ENCODE measurements around the gene HMBS.
A peak's percentile ranks its signal among the peaks of the same experiment; 100 is the strongest.
"Not testable (repeated sequence)": the region's sequence is repeated elsewhere in the genome, so short reads cannot be mapped to it uniquely, and the experiment has no call there.

Gene HMBS

DNA sequence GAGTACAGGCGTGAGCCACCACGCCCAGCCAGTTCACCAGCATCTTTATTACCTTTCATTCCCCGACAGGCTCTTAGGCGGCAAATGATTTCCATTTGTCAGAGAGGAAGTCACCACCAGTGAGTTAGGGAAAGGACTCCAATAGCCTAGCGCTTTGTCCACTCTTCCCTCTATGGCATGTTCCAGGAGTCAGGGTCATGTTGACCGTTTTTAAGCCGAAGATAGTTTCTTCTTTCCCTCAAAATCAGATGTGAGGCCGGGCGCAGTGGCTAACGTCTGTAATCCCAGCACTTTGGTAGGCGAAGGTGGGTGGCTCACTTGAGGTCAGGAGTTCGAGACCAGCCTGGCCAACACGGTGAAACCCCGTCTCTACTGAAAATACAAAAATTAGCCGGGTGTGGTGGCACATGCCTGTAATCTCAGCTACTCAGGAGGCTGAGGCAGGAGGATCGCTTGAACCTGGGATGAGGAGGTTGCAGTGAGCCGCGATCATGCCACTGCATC, 18.5 kb downstream of the HMBS start:
- H3K4me1 ChIP-seq (ENCODE audit: insufficient read depth, low read length); H3K36me3 ChIP-seq (ENCODE audit: insufficient read depth, low read length); H3K9me3 ChIP-seq (ENCODE audit: control insufficient read depth, insufficient read depth, low read length): not testable (repeated sequence)
- H3K9ac ChIP-seq (ENCODE audit: low read depth, low read length) = peak overlapping the region; percentile 21; the same call in 1 of the 2 replicates

DNA sequence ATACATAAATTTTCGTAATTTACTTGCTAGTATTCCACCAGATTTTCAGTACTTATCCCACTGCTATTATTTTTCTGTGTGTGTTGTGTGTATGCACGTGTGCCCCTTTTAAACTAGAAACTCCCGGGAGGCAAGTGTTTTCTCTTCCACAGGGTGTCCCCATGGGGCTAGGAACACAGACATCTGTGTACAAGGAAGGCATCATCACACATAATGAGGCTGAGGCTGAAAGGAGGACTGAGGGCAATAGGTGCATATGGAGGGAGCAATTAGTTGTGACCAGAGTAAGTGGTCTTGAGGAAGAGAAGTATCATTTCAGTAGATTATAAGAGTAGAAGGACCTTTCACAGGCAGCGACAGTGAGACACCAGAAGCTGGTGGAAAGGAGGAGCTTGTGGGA, 19.1 kb downstream of the HMBS start:
- peaks cover 9% of the 10 kb centered on the region for H3K4me1 ChIP-seq (ENCODE audit: insufficient read depth, low read length)
- H3K9ac ChIP-seq (ENCODE audit: low read depth, low read length) = no peak overlapping the region
- no peaks in the 10 kb centered on the region for H3K9me3 ChIP-seq (ENCODE audit: control insufficient read depth, insufficient read depth, low read length)
- H3K36me3 ChIP-seq (ENCODE audit: insufficient read depth, low read length) = 0 out of 2 replicates have a peak, but pooled peaks cover 2% of the 10 kb centered on the region

DNA sequence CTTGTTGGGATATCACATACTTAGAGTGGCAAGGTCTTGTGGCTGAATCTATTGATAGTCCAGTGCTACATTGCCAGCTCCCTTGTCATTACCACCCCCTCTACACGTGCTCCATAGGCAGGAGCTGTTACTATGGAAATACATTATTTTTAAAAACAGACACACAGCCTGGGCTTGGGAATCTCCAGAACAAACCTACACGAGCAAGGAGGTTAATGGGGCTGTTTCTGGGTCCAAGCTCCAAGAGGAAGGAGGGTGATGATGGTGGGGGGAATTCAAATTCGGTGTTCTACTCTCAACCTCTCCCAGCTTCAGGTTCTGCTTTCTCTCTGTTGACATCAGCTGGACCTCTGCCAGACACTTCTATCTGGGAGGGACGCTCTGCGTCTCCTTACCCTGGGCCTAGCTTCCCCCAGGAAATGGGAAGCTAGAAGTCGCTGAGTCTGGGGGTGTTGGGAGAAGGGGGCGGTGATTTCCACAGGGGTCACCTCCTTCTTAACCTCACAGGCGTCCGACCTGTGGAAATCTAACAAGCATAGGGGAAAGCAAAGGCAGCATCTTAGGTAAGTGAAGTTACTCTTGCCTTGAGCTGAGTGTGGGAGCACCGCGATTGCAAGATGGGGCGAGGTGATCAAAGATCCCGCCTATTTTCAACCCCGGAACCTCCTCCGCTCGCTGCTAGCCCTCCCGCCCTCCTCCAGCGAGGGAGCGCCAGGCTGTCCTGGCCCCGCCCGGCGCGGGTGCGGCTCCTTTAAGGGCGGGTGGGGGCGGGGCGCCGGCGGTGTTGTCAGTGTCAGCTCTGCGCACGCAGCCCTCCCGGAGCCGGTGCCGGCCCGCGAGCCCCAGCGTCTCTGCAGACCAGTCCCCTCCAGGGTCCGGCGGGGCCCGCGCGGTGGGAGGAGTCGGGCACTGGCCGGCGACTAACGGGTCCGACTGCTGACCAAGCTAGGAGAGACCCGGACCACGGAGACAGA, 22.2 kb downstream of the HMBS start, which contains the start of gene C2CD2L:
Gene C2CD2L (plus strand): TSS at position 781 of the 974 bp plus-strand sequence. CDS start 398 bp downstream, outside the sequence.
- Histone ChIP-seq H3K36me3 (ENCODE audit: insufficient read depth, low read length) (no peaks in the 10 kb centered on the region), H3K4me1 (ENCODE audit: insufficient read depth, low read length) (peaks cover 9% of the 10 kb centered on the region), H3K9me3 (ENCODE audit: control insufficient read depth, insufficient read depth, low read length) (no peaks in the 10 kb centered on the region), H3K9ac (ENCODE audit: low read depth, low read length) (peak within 1 kb of the TSS; percentile 71)

GRCh38 chr11:119107538-119108145, 23.0 kb downstream of the HMBS start:
- Histone ChIP-seq H3K36me3 (ENCODE audit: insufficient read depth, low read length) (no peaks in the 10 kb centered on the region), H3K4me1 (ENCODE audit: insufficient read depth, low read length) (peaks cover 9% of the 10 kb centered on the region), H3K9me3 (ENCODE audit: control insufficient read depth, insufficient read depth, low read length) (no peaks in the 10 kb centered on the region), H3K9ac (ENCODE audit: low read depth, low read length) (peak overlapping the region; percentile 71)

GRCh38 chr11:119108146-119108856, 23.6 kb downstream of the HMBS start:
- Histone ChIP-seq H3K9ac (ENCODE audit: low read depth, low read length) (peak overlapping the region; percentile 71), H3K4me1 (ENCODE audit: insufficient read depth, low read length) (peaks cover 12% of the 10 kb centered on the region), H3K9me3 (ENCODE audit: control insufficient read depth, insufficient read depth, low read length) (no peaks in the 10 kb centered on the region), H3K36me3 (ENCODE audit: insufficient read depth, low read length) (no peaks in the 10 kb centered on the region)

DNA sequence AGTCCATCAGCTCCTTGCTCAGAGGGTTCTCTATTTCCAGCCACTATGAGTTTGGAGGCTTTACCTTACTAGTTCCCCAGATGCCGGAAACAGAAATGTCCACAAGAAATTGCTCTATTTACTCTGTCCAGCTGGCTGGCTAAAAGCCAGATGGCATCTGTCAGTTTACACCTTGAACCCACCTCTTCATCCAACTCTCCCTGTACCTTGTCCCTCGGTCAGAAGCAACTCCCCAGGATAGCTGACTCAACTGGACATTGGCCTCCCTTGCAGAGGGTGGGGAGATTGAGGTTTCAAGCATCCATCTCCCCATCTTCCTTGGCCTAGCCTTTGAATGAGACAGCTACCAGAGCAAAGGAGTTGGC, 24.2 kb downstream of the HMBS start:
- Histone ChIP-seq H3K9ac (ENCODE audit: low read depth, low read length) (no peak overlapping the region), H3K9me3 (ENCODE audit: control insufficient read depth, insufficient read depth, low read length) (no peaks in the 10 kb centered on the region), H3K4me1 (ENCODE audit: insufficient read depth, low read length) (peaks cover 12% of the 10 kb centered on the region), H3K36me3 (ENCODE audit: insufficient read depth, low read length) (no peaks in the 10 kb centered on the region)

- no peak overlapping the region for H3K9ac ChIP-seq (ENCODE audit: low read depth, low read length)
- H3K36me3 ChIP-seq (ENCODE audit: insufficient read depth, low read length) = no peaks in the 10 kb centered on the region
- H3K4me1 ChIP-seq (ENCODE audit: insufficient read depth, low read length) = peaks cover 12% of the 10 kb centered on the region
- H3K9me3 ChIP-seq (ENCODE audit: control insufficient read depth, insufficient read depth, low read length) = no peaks in the 10 kb centered on the region
These were observed 25.2 kb downstream of the HMBS start for GRCh38 chr11:119109843-119110242.

DNA sequence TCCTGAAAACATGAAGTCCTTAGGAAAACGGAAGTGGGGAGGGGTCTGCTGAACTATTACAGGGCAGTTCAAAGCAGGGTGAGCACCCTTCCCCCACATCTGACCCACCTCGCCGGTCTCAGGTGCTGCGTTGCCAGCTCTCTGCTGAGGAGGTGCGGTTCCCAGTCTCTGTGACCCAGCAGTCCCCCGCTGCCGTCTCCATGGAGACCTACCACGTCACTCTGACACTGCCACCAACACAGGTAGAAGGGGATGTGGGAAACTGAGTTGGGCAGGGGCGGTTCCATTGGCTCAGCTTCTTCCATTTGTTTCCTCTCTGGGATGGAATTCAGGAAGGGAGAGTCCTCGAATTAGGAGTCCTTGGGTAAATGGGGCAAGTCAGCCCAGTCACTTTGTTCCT, 25.8 kb downstream of the HMBS start:
- no peaks in the 10 kb centered on the region for H3K36me3 ChIP-seq (ENCODE audit: insufficient read depth, low read length)
- H3K9ac ChIP-seq (ENCODE audit: low read depth, low read length) = no peak overlapping the region
- no peaks in the 10 kb centered on the region for H3K9me3 ChIP-seq (ENCODE audit: control insufficient read depth, insufficient read depth, low read length)
- H3K4me1 ChIP-seq (ENCODE audit: insufficient read depth, low read length) = peaks cover 12% of the 10 kb centered on the region

DNA sequence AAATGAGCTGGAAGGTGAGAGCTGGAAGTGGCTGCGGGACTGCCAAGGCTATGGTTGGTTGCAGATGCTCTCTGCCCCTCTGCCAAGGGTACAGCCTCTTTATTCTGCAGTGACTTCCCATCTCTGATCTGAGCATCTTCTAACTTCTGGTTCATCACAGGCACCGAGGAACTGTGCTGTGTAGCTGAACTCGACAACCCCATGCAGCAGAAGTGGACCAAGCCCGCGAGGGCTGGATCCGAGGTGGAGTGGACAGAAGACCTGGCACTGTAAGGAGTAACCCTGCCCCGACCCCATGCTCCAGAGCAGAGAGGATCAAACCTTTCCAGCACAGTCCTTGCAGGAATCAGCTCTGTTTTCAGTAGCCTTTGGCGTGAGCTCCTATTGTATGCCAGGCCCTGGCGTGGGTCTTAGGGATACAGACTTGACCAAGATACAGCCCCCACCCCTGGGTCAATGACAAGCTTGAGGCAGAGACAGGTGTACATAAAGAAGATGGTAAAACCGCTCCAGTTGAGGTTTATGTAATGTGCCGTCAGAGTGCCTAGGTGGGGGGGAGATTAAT, 26.8 kb downstream of the HMBS start:
- Histone ChIP-seq H3K36me3 (ENCODE audit: insufficient read depth, low read length) (no peaks in the 10 kb centered on the region), H3K9me3 (ENCODE audit: control insufficient read depth, insufficient read depth, low read length) (no peaks in the 10 kb centered on the region), H3K4me1 (ENCODE audit: insufficient read depth, low read length) (peaks cover 6% of the 10 kb centered on the region), H3K9ac (ENCODE audit: low read depth, low read length) (no peak overlapping the region)

DNA sequence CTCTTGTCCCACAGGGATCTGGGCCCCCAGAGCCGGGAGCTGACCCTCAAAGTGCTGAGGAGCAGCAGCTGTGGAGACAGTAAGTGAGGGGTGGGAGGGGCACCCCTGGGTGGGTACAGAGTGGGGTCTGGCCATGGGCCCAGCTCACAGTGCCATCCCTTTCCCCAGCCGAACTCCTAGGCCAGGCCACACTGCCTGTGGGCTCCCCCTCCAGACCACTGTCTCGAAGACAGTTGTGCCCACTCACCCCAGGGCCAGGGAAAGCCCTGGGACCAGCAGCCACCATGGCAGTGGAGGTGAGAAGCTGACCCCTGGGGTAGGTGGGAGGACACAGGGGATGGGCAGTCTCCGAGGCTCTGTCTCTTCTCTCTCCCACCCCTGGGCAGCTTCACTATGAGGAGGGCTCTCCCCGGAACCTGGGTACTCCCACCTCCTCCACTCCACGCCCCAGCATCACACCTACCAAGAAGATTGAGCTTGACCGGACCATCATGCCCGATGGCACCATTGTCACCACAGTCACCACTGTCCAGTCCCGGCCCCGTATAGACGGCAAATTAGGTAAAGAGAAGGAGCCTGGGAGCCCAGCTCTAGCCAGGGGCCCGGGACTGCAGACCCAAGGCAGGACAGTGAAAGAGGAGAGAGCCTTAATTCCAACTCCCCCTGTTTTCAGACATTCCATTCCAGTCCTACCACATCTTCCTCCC, 27.8 kb downstream of the HMBS start:
- Histone ChIP-seq H3K9me3 (ENCODE audit: control insufficient read depth, insufficient read depth, low read length) (no peaks in the 10 kb centered on the region), H3K9ac (ENCODE audit: low read depth, low read length) (no peak overlapping the region), H3K36me3 (ENCODE audit: insufficient read depth, low read length) (no peaks in the 10 kb centered on the region), H3K4me1 (ENCODE audit: insufficient read depth, low read length) (peaks cover 3% of the 10 kb centered on the region; the same call in 1 of the 2 replicates)

DNA sequence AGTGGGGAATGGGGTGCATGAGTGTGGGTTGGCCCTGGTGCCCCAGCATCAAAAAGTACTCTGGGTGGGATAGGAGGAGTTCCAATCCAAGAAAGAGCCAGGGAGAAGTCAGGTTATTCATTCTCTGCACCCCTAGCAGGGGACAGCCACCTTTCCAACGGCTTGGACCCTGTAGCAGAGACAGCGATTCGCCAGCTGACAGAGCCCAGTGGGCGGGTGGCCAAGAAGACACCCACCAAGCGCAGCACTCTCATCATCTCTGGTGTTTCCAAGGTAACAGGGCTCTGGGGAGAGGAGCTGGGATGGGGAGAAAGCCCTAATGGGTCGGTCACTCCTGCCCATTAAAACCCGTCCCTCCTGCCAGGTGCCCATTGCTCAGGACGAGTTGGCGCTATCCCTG, 29.0 kb downstream of the HMBS start:
- no peaks in the 10 kb centered on the region for H3K36me3 ChIP-seq (ENCODE audit: insufficient read depth, low read length)
- H3K4me1 ChIP-seq (ENCODE audit: insufficient read depth, low read length) = peaks cover 3% of the 10 kb centered on the region; the same call in 1 of the 2 replicates

DNA sequence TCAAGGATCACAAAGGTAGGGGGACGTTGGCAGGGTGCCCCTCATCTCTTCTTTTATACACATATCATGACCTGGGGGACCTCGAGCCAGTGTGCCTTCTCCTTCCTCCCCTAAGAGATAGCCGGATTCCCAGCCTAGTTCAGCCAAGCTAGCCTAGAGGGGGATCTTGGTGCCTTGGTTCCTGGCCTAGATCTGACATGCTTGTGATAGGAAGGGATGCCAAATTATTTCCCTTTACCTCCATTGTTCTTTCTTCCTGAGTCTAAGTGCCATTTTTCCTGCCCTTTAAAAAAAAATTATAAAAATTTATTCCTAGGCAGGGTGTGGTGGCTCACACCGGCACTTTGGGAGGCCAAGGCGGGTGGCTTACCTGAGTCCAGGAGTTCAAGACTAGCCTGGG, 29.7 kb downstream of the HMBS start:
- no peaks in the 10 kb centered on the region for H3K9me3 ChIP-seq (ENCODE audit: control insufficient read depth, insufficient read depth, low read length)
- H3K9ac ChIP-seq (ENCODE audit: low read depth, low read length) = no peak overlapping the region
- no peaks in the 10 kb centered on the region for H3K36me3 ChIP-seq (ENCODE audit: insufficient read depth, low read length)
- H3K4me1 ChIP-seq (ENCODE audit: insufficient read depth, low read length) = peaks cover 3% of the 10 kb centered on the region; the same call in 1 of the 2 replicates

More for the DNA sequence above, 29.0 kb downstream of the HMBS start:
- Histone ChIP-seq H3K9ac (ENCODE audit: low read depth, low read length) (no peak overlapping the region), H3K9me3 (ENCODE audit: control insufficient read depth, insufficient read depth, low read length) (no peaks in the 10 kb centered on the region)

- no peak overlapping the region for H3K9ac ChIP-seq (ENCODE audit: low read depth, low read length)
- no peaks in the 10 kb centered on the region for H3K9me3 ChIP-seq (ENCODE audit: control insufficient read depth, insufficient read depth, low read length)
- peaks cover 3% of the 10 kb centered on the region; the same call in 1 of the 2 replicates for H3K4me1 ChIP-seq (ENCODE audit: insufficient read depth, low read length)
- H3K36me3 ChIP-seq (ENCODE audit: insufficient read depth, low read length) = no peaks in the 10 kb centered on the region
These were observed 31.0 kb downstream of the HMBS start for GRCh38 chr11:119115484-119116234.
